ENCODE data around the gene MYBPH.
A peak's percentile ranks its signal among the peaks of the same experiment; 100 is the strongest.

The MYBPH gene, protein sequence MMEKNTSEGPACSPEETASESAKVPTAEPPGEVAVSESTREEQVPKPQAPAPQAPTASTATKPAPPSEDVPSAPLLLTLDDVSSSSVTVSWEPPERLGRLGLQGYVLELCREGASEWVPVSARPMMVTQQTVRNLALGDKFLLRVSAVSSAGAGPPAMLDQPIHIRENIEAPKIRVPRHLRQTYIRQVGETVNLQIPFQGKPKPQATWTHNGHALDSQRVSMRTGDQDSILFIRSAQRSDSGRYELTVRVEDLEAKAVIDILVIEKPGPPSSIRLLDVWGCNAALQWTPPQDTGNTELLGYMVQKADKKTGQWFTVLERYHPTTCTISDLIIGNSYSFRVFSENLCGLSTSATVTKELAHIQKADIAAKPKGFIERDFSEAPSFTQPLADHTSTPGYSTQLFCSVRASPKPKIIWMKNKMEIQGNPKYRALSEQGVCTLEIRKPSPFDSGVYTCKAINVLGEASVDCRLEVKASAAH

DNA sequence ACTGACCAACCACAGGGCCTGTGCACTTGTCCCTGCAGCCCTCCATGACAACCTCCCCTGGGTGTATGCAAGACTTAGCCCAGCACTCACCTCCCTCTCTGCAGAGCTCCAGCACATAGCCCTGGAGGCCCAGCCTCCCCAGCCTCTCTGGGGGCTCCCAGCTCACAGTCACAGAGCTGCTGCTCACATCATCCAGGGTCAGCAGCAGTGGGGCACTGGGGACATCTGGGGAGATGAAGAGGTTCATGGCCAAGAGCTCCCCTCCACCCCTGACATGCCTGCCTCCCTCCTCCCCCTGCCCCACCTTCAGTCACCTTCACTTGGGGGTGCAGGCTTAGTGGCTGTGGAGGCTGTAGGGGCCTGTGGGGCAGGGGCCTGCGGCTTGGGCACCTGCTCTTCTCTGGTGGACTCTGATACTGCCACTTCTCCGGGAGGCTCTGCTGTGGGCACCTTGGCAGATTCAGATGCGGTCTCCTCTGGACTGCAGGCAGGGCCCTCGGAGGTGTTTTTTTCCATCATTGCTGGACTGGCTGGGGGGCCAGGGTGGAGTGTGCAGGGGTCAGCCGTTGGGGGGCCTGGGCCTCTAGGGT, at the start of gene MYBPH:
TSS of gene MYBPH (minus strand) at position 590 of the 590 bp plus-strand sequence. CDS start at position 519, 71 bp downstream.
- Histone ChIP-seq H3K36me3 (ENCODE audit: control insufficient read depth, insufficient read depth, low read length, severe bottlenecking) (no peaks in the 10 kb centered on the region), H3K27me3 (replicated peaks; ENCODE audit: control insufficient read depth, insufficient read depth, low read length) (no peaks in the 10 kb centered on the region), H3K4me3 (ENCODE audit: low read length) (no peak within 1 kb of the TSS), H3K9me3 (ENCODE audit: control insufficient read depth, low read length) (no peaks in the 10 kb centered on the region), H3K9ac (ENCODE audit: low read length) (no peak within 1 kb of the TSS), H3K4me1 (ENCODE audit: control insufficient read depth, insufficient read depth, low read length) (peaks cover 19% of the 10 kb centered on the region)
- DNase-seq (ENCODE audit: low read depth): no peak

DNA sequence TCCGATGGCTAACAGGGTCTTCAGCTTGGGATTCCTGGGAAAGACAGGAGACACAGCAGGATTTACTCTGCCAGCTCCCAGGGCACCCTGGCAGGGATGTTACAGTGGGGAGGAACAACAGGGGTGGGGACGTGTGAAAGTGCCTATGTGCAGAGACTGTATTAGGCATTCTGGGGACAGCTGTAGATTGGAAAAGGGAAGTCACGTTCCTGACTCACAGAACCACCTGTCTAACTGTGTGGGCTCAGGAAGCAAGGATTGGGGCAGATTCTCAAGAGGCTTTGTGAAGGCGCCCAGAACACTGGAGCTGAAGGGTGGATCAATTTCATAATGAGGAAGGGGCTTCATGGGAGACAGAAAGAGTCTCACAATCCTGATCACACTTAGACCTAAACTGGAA, 49.4 kb upstream of the MYBPH start:
- Histone ChIP-seq H3K36me3 (ENCODE audit: control insufficient read depth, insufficient read depth, low read length, severe bottlenecking) (no peaks in the 10 kb centered on the region), H3K27me3 (replicated peaks; ENCODE audit: control insufficient read depth, insufficient read depth, low read length) (peaks cover 74% of the 10 kb centered on the region), H3K4me1 (ENCODE audit: control insufficient read depth, insufficient read depth, low read length) (no peaks in the 10 kb centered on the region), H3K9me3 (ENCODE audit: control insufficient read depth, low read length) (no peaks in the 10 kb centered on the region), H3K4me3 (ENCODE audit: low read length) (no peak overlapping the region), H3K9ac (ENCODE audit: low read length) (no peak overlapping the region)
- DNase-seq (ENCODE audit: low read depth): no peak

DNA sequence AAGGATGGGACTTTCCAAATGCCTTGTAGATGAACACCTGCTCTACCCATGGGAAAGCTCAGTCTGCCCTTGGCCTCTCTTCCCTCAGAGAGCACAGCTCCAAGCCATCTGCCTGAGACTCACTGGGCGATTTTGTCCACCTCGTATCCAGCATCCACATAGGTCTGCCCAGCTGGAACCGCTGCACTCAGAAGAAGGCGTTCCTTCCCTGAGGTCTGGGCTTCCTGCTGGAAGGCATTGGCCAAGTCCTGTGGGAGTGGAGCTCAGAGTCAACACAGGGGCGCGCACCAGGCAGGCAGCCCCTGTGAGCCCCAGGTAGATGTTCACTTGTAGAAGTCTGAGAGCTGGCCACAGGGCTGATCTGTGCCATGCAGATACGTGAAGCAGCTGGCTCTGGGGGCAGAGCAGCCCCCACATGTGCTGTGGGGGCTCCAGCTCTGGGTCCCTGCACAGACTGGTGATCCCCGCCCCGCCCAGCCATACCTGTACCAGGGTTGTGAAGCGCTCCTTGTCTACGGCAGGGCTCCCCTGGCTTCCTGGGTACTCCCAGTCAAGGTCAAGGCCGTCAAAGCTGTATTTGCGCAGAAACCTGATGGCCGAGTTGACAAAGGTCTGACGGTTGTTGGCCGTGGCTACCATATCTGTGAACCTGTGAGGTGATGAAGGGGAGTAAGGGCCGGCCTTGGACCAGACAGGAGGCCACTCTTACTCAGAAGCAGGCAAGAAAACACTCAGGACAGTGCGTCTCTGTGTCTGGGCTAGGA, 47.6 kb upstream of the MYBPH start:
- peaks cover 72% of the 10 kb centered on the region for H3K27me3 ChIP-seq (replicated peaks; ENCODE audit: control insufficient read depth, insufficient read depth, low read length)
- no peak overlapping the region for H3K4me3 ChIP-seq (ENCODE audit: low read length)
- no peaks in the 10 kb centered on the region for H3K4me1 ChIP-seq (ENCODE audit: control insufficient read depth, insufficient read depth, low read length)
- H3K9me3 ChIP-seq (ENCODE audit: control insufficient read depth, low read length): no peaks in the 10 kb centered on the region
- H3K36me3 ChIP-seq (ENCODE audit: control insufficient read depth, insufficient read depth, low read length, severe bottlenecking): no peaks in the 10 kb centered on the region
- DNase-seq (ENCODE audit: low read depth): no peak
- H3K9ac ChIP-seq (ENCODE audit: low read length): no peak overlapping the region

DNA sequence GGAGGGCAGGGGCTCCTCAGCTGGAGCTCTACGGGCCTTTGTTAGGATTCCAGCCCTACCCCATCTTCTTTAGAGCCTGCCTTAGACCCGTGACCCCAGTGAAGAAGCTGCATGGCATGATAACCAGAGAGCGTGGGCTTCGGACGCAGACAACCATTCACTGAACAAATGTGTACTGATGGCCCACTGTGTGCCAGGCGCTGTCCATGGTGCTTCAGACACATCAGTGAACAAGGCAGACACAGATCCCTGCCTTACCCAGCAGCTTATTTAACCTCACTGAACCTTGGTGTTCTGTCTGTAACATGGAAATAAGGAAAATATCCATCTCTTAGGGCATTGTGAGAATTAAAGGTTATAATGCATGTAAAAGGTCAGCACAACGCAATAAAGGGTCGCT, 44.3 kb upstream of the MYBPH start:
- no peaks in the 10 kb centered on the region for H3K9me3 ChIP-seq (ENCODE audit: control insufficient read depth, low read length)
- H3K9ac ChIP-seq (ENCODE audit: low read length): no peak overlapping the region
- peaks cover 58% of the 10 kb centered on the region for H3K27me3 ChIP-seq (replicated peaks; ENCODE audit: control insufficient read depth, insufficient read depth, low read length)
- no peaks in the 10 kb centered on the region for H3K36me3 ChIP-seq (ENCODE audit: control insufficient read depth, insufficient read depth, low read length, severe bottlenecking)
- H3K4me3 ChIP-seq (ENCODE audit: low read length): no peak overlapping the region
- DNase-seq (ENCODE audit: low read depth): no peak
- H3K4me1 ChIP-seq (ENCODE audit: control insufficient read depth, insufficient read depth, low read length): no peaks in the 10 kb centered on the region

DNA sequence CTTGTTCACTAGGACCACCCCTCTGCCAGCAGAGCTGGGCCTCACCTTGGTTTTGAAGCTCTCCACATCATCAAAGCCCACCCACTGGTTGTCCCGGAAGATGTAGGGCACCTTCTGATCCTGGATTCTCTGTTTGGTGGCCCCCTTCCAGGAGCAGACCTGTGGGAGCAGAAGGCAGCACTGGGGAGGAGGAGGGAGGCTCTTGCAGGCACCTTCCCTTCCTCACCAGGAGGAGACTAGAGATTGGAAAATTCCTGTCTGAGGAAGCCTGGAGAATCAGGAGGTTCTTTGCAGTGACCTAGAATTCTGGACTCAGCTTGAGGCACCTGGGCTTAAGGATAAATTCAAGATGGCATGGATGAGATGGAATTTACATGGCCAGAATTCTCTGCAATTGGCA, 43.5 kb upstream of the MYBPH start:
- H3K27me3 ChIP-seq (replicated peaks; ENCODE audit: control insufficient read depth, insufficient read depth, low read length): peaks cover 57% of the 10 kb centered on the region
- no peaks in the 10 kb centered on the region for H3K9me3 ChIP-seq (ENCODE audit: control insufficient read depth, low read length)
- H3K4me3 ChIP-seq (ENCODE audit: low read length): no peak overlapping the region
- H3K4me1 ChIP-seq (ENCODE audit: control insufficient read depth, insufficient read depth, low read length): no peaks in the 10 kb centered on the region
- no peaks in the 10 kb centered on the region for H3K36me3 ChIP-seq (ENCODE audit: control insufficient read depth, insufficient read depth, low read length, severe bottlenecking)
- DNase-seq (ENCODE audit: low read depth): no peak
- H3K9ac ChIP-seq (ENCODE audit: low read length): no peak overlapping the region

DNA sequence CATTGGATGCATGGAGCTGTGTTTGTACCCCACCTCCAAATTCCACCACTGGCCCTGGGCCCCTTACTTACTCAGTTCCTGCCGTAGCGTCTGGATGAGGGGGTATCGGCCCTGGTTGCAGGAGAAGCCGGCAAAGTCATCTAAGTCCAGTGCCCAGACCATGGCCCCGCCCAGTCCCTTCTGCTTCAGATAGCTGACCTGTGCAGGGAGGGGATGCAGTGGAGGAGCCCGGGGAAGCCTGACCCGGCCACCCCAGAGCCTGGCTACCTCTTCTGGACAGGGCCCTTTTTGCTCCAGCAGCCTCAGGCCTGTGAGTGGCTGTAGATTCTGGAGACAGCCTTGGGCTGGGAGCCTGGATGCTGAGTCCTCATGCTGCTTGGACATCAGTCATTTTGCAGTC, 42.0 kb upstream of the MYBPH start:
- no peak overlapping the region for H3K4me3 ChIP-seq (ENCODE audit: low read length)
- no peak for DNase-seq (ENCODE audit: low read depth)
- no peaks in the 10 kb centered on the region for H3K9me3 ChIP-seq (ENCODE audit: control insufficient read depth, low read length)

DNA sequence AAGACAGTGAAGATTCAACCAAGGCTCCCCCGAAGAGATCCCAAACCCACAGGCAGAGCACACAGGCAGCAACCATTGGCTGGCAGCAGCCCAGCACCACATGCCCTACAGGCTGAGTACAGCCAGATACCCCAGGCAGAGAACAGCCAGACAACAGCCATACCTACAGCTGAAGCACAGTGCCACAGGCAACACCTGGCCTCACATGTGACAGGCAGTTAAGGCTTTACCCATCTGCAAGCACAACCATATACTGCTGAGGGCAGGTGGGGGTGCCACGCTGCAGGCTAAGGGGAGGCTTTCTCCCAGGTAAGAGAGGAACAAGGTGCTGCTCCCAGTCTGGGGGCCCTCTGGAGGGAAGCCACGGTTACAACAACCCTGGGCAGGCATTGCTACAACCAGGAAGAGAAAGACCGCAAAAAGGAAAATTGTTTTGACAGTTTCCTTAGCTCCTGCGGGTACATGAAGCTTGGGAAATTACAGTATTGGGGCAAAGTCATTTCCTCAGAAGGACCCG, 41.6 kb upstream of the MYBPH start:
- Histone ChIP-seq H3K36me3 (ENCODE audit: control insufficient read depth, insufficient read depth, low read length, severe bottlenecking) (no peaks in the 10 kb centered on the region), H3K9me3 (ENCODE audit: control insufficient read depth, low read length) (no peaks in the 10 kb centered on the region), H3K4me1 (ENCODE audit: control insufficient read depth, insufficient read depth, low read length) (no peaks in the 10 kb centered on the region), H3K9ac (ENCODE audit: low read length) (no peak overlapping the region), H3K4me3 (ENCODE audit: low read length) (no peak overlapping the region), H3K27me3 (replicated peaks; ENCODE audit: control insufficient read depth, insufficient read depth, low read length) (peaks cover 43% of the 10 kb centered on the region)
- no peak for DNase-seq (ENCODE audit: low read depth)

More for the DNA sequence above, 42.0 kb upstream of the MYBPH start:
- Histone ChIP-seq H3K9ac (ENCODE audit: low read length) (no peak overlapping the region), H3K36me3 (ENCODE audit: control insufficient read depth, insufficient read depth, low read length, severe bottlenecking) (no peaks in the 10 kb centered on the region), H3K4me1 (ENCODE audit: control insufficient read depth, insufficient read depth, low read length) (no peaks in the 10 kb centered on the region), H3K27me3 (replicated peaks; ENCODE audit: control insufficient read depth, insufficient read depth, low read length) (peaks cover 45% of the 10 kb centered on the region)

DNA sequence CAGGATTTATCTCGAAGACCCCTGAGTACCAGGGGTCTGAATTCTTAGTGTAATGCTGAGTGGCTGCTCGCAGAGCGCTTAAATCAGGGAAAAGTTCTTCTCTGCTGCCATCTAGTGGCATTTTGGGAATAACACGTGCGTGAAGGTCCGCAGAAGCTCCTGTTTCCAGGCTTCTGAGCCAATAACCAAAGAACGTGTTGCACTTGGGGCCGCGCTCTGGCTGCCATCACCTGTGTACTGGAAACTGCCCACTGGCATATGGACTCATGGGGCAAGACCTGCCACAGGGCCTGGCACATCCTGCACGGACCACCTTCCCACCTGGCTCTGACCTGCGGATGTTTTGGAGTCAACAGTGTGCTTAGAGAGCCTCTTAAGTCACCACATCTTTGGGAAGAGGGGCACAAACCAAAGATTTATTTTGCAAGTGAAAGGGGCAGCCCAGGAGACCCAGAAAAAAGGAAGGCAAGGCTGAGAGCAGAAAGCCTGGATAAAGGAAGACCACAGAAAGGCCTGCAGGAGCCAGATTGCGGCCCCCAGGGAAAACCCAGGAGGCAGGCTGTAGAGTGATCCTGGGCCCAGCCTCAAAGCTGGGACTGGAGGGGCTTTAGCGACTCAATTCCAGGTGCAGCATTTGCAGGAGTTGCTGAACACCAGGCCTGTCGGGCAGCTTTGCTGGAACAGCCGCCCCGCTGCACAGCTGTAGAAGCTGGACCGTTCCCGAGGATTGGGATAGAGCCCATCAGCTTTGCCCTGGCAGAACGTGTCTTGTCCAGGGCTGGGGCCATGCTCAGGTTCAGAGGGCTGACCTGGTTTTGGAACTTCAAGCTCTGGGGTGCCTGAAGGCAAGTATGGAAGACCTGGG, 40.9 kb upstream of the MYBPH start:
- H3K4me1 ChIP-seq (ENCODE audit: control insufficient read depth, insufficient read depth, low read length): no peaks in the 10 kb centered on the region
- H3K9me3 ChIP-seq (ENCODE audit: control insufficient read depth, low read length): no peaks in the 10 kb centered on the region
- no peaks in the 10 kb centered on the region for H3K36me3 ChIP-seq (ENCODE audit: control insufficient read depth, insufficient read depth, low read length, severe bottlenecking)
- H3K27me3 ChIP-seq (replicated peaks; ENCODE audit: control insufficient read depth, insufficient read depth, low read length): peaks cover 36% of the 10 kb centered on the region
- no peak overlapping the region for H3K4me3 ChIP-seq (ENCODE audit: low read length)
- no peak overlapping the region for H3K9ac ChIP-seq (ENCODE audit: low read length)
- peak; percentile 86 for DNase-seq (ENCODE audit: low read depth)

DNA sequence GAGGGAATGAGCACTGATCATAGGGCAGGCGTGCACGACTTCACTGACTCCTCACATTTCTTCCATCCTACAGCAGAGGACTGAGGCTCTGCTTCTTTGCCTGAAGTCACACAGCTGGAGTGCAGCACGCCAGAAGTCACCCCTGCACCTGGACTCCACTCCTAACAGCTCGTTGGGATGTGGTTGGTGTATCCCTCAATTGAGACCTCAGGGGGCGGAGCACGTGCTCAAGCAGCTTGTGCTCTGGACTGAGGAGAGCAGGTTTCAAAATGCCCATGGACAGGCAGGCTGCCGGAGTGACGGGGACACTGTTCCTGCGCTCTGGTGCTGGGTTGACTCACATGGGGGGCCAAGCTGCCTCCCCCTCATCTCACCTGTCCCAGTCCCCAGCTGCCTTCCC, 39.9 kb upstream of the MYBPH start:
- Histone ChIP-seq H3K36me3 (ENCODE audit: control insufficient read depth, insufficient read depth, low read length, severe bottlenecking) (no peaks in the 10 kb centered on the region), H3K9ac (ENCODE audit: low read length) (no peak overlapping the region), H3K9me3 (ENCODE audit: control insufficient read depth, low read length) (no peaks in the 10 kb centered on the region), H3K27me3 (replicated peaks; ENCODE audit: control insufficient read depth, insufficient read depth, low read length) (peaks cover 28% of the 10 kb centered on the region), H3K4me1 (ENCODE audit: control insufficient read depth, insufficient read depth, low read length) (peaks cover 5% of the 10 kb centered on the region), H3K4me3 (ENCODE audit: low read length) (no peak overlapping the region)
- DNase-seq (ENCODE audit: low read depth): no peak

DNA sequence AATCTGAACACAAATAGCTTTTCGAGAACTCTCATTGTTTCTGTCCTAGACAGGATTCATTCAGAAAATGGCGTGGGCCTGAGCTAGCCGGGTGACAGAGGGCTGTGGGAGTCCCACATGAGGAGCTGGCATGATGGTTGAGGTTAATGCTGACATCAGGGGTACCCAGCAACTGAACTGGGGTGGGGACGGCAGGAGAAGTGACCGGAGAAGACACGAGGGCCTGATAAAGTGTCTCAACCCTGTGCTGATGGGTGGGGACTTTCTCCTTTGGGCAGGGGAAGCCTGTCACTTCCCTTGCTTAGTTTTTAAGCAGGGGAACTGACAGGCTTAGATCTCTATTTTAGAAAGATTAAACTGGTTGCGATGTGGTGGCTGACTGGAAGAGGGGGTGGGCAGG, 39.2 kb upstream of the MYBPH start:
- Histone ChIP-seq H3K9ac (ENCODE audit: low read length) (no peak overlapping the region), H3K27me3 (replicated peaks; ENCODE audit: control insufficient read depth, insufficient read depth, low read length) (peaks cover 25% of the 10 kb centered on the region), H3K4me1 (ENCODE audit: control insufficient read depth, insufficient read depth, low read length) (peaks cover 5% of the 10 kb centered on the region), H3K36me3 (ENCODE audit: control insufficient read depth, insufficient read depth, low read length, severe bottlenecking) (no peaks in the 10 kb centered on the region), H3K4me3 (ENCODE audit: low read length) (no peak overlapping the region), H3K9me3 (ENCODE audit: control insufficient read depth, low read length) (no peaks in the 10 kb centered on the region)
- DNase-seq (ENCODE audit: low read depth): no peak
